ENCODE results near the gene ASXL2. TPM values are rescaled to one million over a fixed set of nuclear protein-coding genes. Genes with fewer than 3 reads are reported as not detected.
"Not testable (repeated sequence)": the region's sequence is repeated elsewhere in the genome, so short reads cannot be mapped to it uniquely, and the experiment has no call there.

ASXL2 gene
- total RNA-seq, 1 experiment from 2014 or later = 32.7 TPM

- no peak overlapping the region for H2BK15ac ChIP-seq (ENCODE audit: low read depth, low read length)
- no peak overlapping the region for H2BK20ac ChIP-seq (ENCODE audit: low read depth, low read length, poor library complexity, severe bottlenecking)
- no CpG with 5 or more reads among the region's 3 CpGs for WGBS (ENCODE audit: extremely low coverage, insufficient read length, low lambda C conversion rate)
- H2BK12ac ChIP-seq (ENCODE audit: insufficient read length, low read depth, low read length) = no peak overlapping the region
- H3K79me1 ChIP-seq (ENCODE audit: insufficient read depth, low read depth, low read length, poor library complexity, severe bottlenecking) = no peaks in the 10 kb centered on the region
- no peak overlapping the region for H3T11ph ChIP-seq (ENCODE audit: low read length)
- H4K20me1 ChIP-seq (ENCODE audit: control insufficient read depth, insufficient read depth, insufficient read length) = no peaks in the 10 kb centered on the region
- TF ChIP-seq CTCF (conservative IDR thresholded peaks at IDR 0.05) = no peak
- H2BK5ac ChIP-seq (ENCODE audit: insufficient read length, low read length) = no peak overlapping the region
- H3K4me1 Mint-ChIP-seq = peaks cover 20 to 22% of the 10 kb centered on the region in 2 experiments
- no peak overlapping the region for H4K91ac ChIP-seq (ENCODE audit: insufficient read length, low read depth, low read length)
- no peaks in the 10 kb centered on the region; a peak in 1 of 7 replicates for H3K36me3 Mint-ChIP-seq (ENCODE audit: insufficient read depth in 1 of 3, low read depth in 3 of 3)
- H3K4me1 ChIP-seq (ENCODE audit: insufficient read depth, low read length) = no peaks in the 10 kb centered on the region
- no peak overlapping the region for H3K23ac ChIP-seq (ENCODE audit: insufficient read length, low read depth, low read length)
- DNase-seq = no peak
- H3K27me3 ChIP-seq (ENCODE audit: insufficient read depth, low read length) = no peaks in the 10 kb centered on the region
- no peaks in the 10 kb centered on the region for H3K9me3 ChIP-seq (ENCODE audit: control insufficient read depth, low read depth, low read length)
- H2BK120ac ChIP-seq (ENCODE audit: low read depth, low read length, poor library complexity, severe bottlenecking) = no peak overlapping the region
- H3K18ac ChIP-seq (ENCODE audit: insufficient read length, low read depth, low read length) = no peak overlapping the region
- H3K14ac ChIP-seq (ENCODE audit: insufficient read depth, low read length) = no peak overlapping the region
- no peak overlapping the region for H3K4me3 Mint-ChIP-seq
- H2AFZ ChIP-seq (ENCODE audit: low read length) = no peak overlapping the region
- H3K56ac ChIP-seq (ENCODE audit: insufficient read length, low read depth, low read length) = no peak overlapping the region
- H3K4ac ChIP-seq (ENCODE audit: low read depth, low read length) = no peak overlapping the region
- H3K9me3 Mint-ChIP-seq = no peaks in the 10 kb centered on the region; a peak in 2 of 5 replicates
- no peak overlapping the region for H3K9ac ChIP-seq (ENCODE audit: extremely low read depth, insufficient read length, low read length)
- no peak overlapping the region for H3K27ac ChIP-seq (ENCODE audit: insufficient read length, low read depth, low read length)
- H2AK5ac ChIP-seq (ENCODE audit: insufficient read length, low read length) = no peak overlapping the region
- H3K4me2 ChIP-seq (ENCODE audit: insufficient read depth, insufficient read length, low read length) = no peak overlapping the region
- H4K8ac ChIP-seq (replicated peaks; ENCODE audit: insufficient read length, low read depth, low read length) = no peak overlapping the region
- H3K23me2 ChIP-seq (ENCODE audit: insufficient read length, low read depth, low read length, poor library complexity, severe bottlenecking) = peaks cover 3% of the 10 kb centered on the region
- H3K27ac Mint-ChIP-seq = peak overlapping the region in 1 of 3 experiments; percentile 52; a peak in 1 of 7 replicates
- no peaks in the 10 kb centered on the region for H3K79me2 ChIP-seq (ENCODE audit: insufficient read depth, low read length)
- H4K5ac ChIP-seq (ENCODE audit: insufficient read length, low read depth, low read length) = no peak overlapping the region
- no peaks in the 10 kb centered on the region for H3K27me3 Mint-ChIP-seq (ENCODE audit: low read depth)
These were observed 39.5 kb upstream of the ASXL2 start for GRCh38 chr2:25917832-25918231.

- not testable (repeated sequence) for H3K27me3 Mint-ChIP-seq (ENCODE audit: low read depth); H3K56ac ChIP-seq (ENCODE audit: insufficient read length, low read depth, low read length); H4K20me1 ChIP-seq (ENCODE audit: control insufficient read depth, insufficient read depth, insufficient read length); H4K5ac ChIP-seq (ENCODE audit: insufficient read length, low read depth, low read length); H3K79me1 ChIP-seq (ENCODE audit: insufficient read depth, low read depth, low read length, poor library complexity, severe bottlenecking); H2BK12ac ChIP-seq (ENCODE audit: insufficient read length, low read depth, low read length); H2BK120ac ChIP-seq (ENCODE audit: low read depth, low read length, poor library complexity, severe bottlenecking); H3K18ac ChIP-seq (ENCODE audit: insufficient read length, low read depth, low read length); H3K4ac ChIP-seq (ENCODE audit: low read depth, low read length); H3K79me2 ChIP-seq (ENCODE audit: insufficient read depth, low read length); H2BK20ac ChIP-seq (ENCODE audit: low read depth, low read length, poor library complexity, severe bottlenecking); H3K27me3 ChIP-seq (ENCODE audit: insufficient read depth, low read length); H2BK5ac ChIP-seq (ENCODE audit: insufficient read length, low read length); H3K9ac ChIP-seq (ENCODE audit: extremely low read depth, insufficient read length, low read length); H2AFZ ChIP-seq (ENCODE audit: low read length); H3K4me1 ChIP-seq (ENCODE audit: insufficient read depth, low read length); H3K9me3 ChIP-seq (ENCODE audit: control insufficient read depth, low read depth, low read length); H3K36me3 Mint-ChIP-seq (ENCODE audit: insufficient read depth in 1 of 3, low read depth in 3 of 3); H3K4me2 ChIP-seq (ENCODE audit: insufficient read depth, insufficient read length, low read length); H2BK15ac ChIP-seq (ENCODE audit: low read depth, low read length); H3T11ph ChIP-seq (ENCODE audit: low read length); H4K91ac ChIP-seq (ENCODE audit: insufficient read length, low read depth, low read length); H3K9me3 Mint-ChIP-seq; DNase-seq; H4K8ac ChIP-seq (replicated peaks; ENCODE audit: insufficient read length, low read depth, low read length); H3K27ac ChIP-seq (ENCODE audit: insufficient read length, low read depth, low read length); H3K4me3 Mint-ChIP-seq; H3K23me2 ChIP-seq (ENCODE audit: insufficient read length, low read depth, low read length, poor library complexity, severe bottlenecking); H2AK5ac ChIP-seq (ENCODE audit: insufficient read length, low read length); H3K23ac ChIP-seq (ENCODE audit: insufficient read length, low read depth, low read length); H3K14ac ChIP-seq (ENCODE audit: insufficient read depth, low read length)
- peak overlapping the region in 1 of 3 experiments; percentile 52; a peak in 1 of 7 replicates for H3K27ac Mint-ChIP-seq
- peaks cover 24 to 26% of the 10 kb centered on the region in 2 experiments for H3K4me1 Mint-ChIP-seq
- WGBS (ENCODE audit: extremely low coverage, insufficient read length, low lambda C conversion rate) = no CpG with 5 or more reads among the region's 7 CpGs
These were observed 39.1 kb upstream of the ASXL2 start for GRCh38 chr2:25917411-25917810.
